Adrenal gland (tissue), 19 donors: ENCODE results near the gene PLP2. TPM values are rescaled to one million over a fixed set of nuclear protein-coding genes. Genes with fewer than 3 reads are reported as not detected.
A peak's percentile ranks its signal among the peaks of the same experiment; 100 is the strongest.
"Not testable (repeated sequence)": the region's sequence is repeated elsewhere in the genome, so short reads cannot be mapped to it uniquely, and the experiment has no call there.

Experiments
- DNase-seq, 7 donors: peaks; one replicate each; pipeline ENCODE4 v3.0.0-alpha.2; 2019 to 2020
- H3K27ac ChIP-seq, 5 donors: fragments of 200-600 bp; sonication (generic) in 4 of 5; 1 replicate in 3 of 5; 2 replicates in 2 of 5; pipeline versions ENCODE4 v1.5.1 to v1.8.0; 2016 to 2020; ENCODE audit warnings: mild to moderate bottlenecking in 1 of 5
- H3K27me3 ChIP-seq: fragments of 200-600 bp; 2 replicates; pipeline ENCODE4 v1.8.0; 2021
- H3K36me3 ChIP-seq, 2 donors: fragments of 200-600 bp; replicated peaks in 1 of 2; 1 replicate in 1 of 2; 2 replicates in 1 of 2; pipeline versions ENCODE4 v1.5.1 to v1.8.0; 2018 to 2022
- H3K4me1 ChIP-seq, 2 donors: fragments of 200-600 bp; replicated peaks in 1 of 2; 1 replicate in 1 of 2; 2 replicates in 1 of 2; pipeline versions ENCODE4 v1.5.1 to v1.8.0; 2018 to 2021
- H3K4me3 ChIP-seq, 4 donors: fragments of 200-600 bp; sonication (generic) in 3 of 4; one replicate each; pipeline ENCODE4 v1.5.1; 2016 to 2018
- H3K9me3 ChIP-seq, 3 donors: fragments of 200-600 bp; sonication (generic) in 1 of 3; replicated peaks in 1 of 3; 1 replicate in 2 of 3; 2 replicates in 1 of 3; pipeline versions ENCODE4 v1.5.1 to v1.8.0; 2016 to 2021
- CTCF ChIP-seq, 6 experiments: fragments of 450-650 bp in 4 of 6; fragments of 200-600 bp in 2 of 6; sonication (generic) in 1 of 6; IDR thresholded peaks; 1 replicate in 5 of 6; 2 replicates in 1 of 6; pipeline versions ENCODE4 v1.5.1 to v1.8.0; 2016 to 2021; ENCODE audit warnings: antibody characterized with exemption in 6 of 6, mild to moderate bottlenecking in 2 of 6, moderate library complexity in 1 of 6
- POLR2A ChIP-seq, 2 donors: fragments of 450-650 bp; IDR thresholded peaks; one replicate each; pipeline ENCODE4 v1.6.1; 2017; ENCODE audit warnings: antibody characterized with exemption in 2 of 2, mild to moderate bottlenecking in 2 of 2, moderate library complexity in 1 of 2
- WGBS, 4 donors: extraction: QIAGEN DNeasy Blood & Tissue Kit in 2 of 4; methylation state at CpG; one replicate each; pipeline versions ENCODE4 v1.1.5 to v1.1.7; 2013 to 2017; 5-methylcytosine and 5-hydroxymethylcytosine counted together
- intact Hi-C, 2 donors: fragments of 100-400 bp; cut with DNase I; formaldehyde crosslinking; loops; one replicate each; pipeline versions ENCODE4 v1.14.1 to v1.15.0; 2022 to 2023
- long read RNA-seq, 10 donors: library from polyadenylated mRNA in 3 of 10; unstranded in 2 of 10; stranded (forward) in 1 of 10; transcript quantifications; one replicate each; pipeline ENCODE4 v2.0.0 and lab custom pipeline, GENCODE V29; 2021 to 2026
- polyA plus RNA-seq, 3 donors: library from polyadenylated mRNA; stranded (reverse); fragments of 200-250 nt in 2 of 3; fragments of 350-450 nt in 1 of 3; fragmentation: Illumina TruSeq in 1 of 3; extraction: RNeasy Lipid Tissue Mini Kit (QIAGEN cat#74804) in 1 of 3; gene quantifications; one replicate each; pipeline ENCODE4 v1.2.3, GENCODE V29; 2013 to 2014
- total RNA-seq, 9 donors: library from RNA; depleted of rRNA in 4 of 9; stranded (reverse); fragments of >200 nt in 4 of 9; fragments of 120-200 nt in 1 of 9; fragmentation: NEBNext Ultra II Directional in 1 of 9; extraction: Animal tissue kit (Norgen Biotek cat#: 25700) in 1 of 9; gene quantifications; one replicate each; pipeline versions ENCODE4 v1.1.0 to v1.2.4, GENCODE V29; 2013 to 2023
- donor health status: healthy with polysubstance abuse.
- donor health status: Bipolar disorder and iron deficiency.
- donor health status: DM: yes; HTN: yes; CAD: no.
- donor health status: DM: no; HTN: no; CAD: no.
- donor health status: DM: no; HTN: no; CAD: no.
- donor health status: DM: yes; HTN: yes; CAD: no.

Gene PLP2
- total RNA-seq = 100 to 1,000 TPM in 6 of 9 donors, 10 to 100 TPM in 3; 52.1 to 304 (median 161) TPM
- 100 to 1,000 TPM in 2 of 3 donors, 10 to 100 TPM in 1; 78.2 to 724 (median 324) TPM for polyA plus RNA-seq
- long read RNA-seq, donor 1, transcript PLP2-202 (5 exons, 1,079 nt) = major isoform, 201 of 235 reads
- long read RNA-seq, donor 1, partial matches to known transcripts = 33 of 235 reads
- long read RNA-seq, donor 1, other reads (novel, unspliced or antisense) = 0 of 235 reads
- long read RNA-seq, donor 2, transcript PLP2-202 (5 exons, 1,079 nt) = major isoform, 146 of 172 reads
- long read RNA-seq, donor 2, partial matches to known transcripts = 25 of 172 reads
- long read RNA-seq, donor 2, other reads (novel, unspliced or antisense) = 0 of 172 reads
- long read RNA-seq, donor 3, transcript PLP2-202 (5 exons, 1,079 nt) = major isoform, 160 of 200 reads
- long read RNA-seq, donor 3, partial matches to known transcripts = 39 of 200 reads
- long read RNA-seq, donor 3, other reads (novel, unspliced or antisense) = 0 of 200 reads
- long read RNA-seq, donor 4, transcript PLP2-202 (5 exons, 1,079 nt) = major isoform, 76 of 84 reads
- long read RNA-seq, donor 4, partial matches to known transcripts = 7 of 84 reads
- long read RNA-seq, donor 4, other reads (novel, unspliced or antisense) = 1 of 84 reads
- long read RNA-seq, donor 5, transcript PLP2-202 (5 exons, 1,079 nt) = major isoform, 119 of 128 reads
- long read RNA-seq, donor 5, partial matches to known transcripts = 5 of 128 reads
- long read RNA-seq, donor 5, other reads (novel, unspliced or antisense) = 4 of 128 reads
- long read RNA-seq, donor 6, transcript PLP2-202 (5 exons, 1,079 nt) = major isoform, 46 of 58 reads
- long read RNA-seq, donor 6, partial matches to known transcripts = 12 of 58 reads
- long read RNA-seq, donor 6, other reads (novel, unspliced or antisense) = 0 of 58 reads
- long read RNA-seq, donor 7, transcript PLP2-202 (5 exons, 1,079 nt) = major isoform, 78 of 95 reads
- long read RNA-seq, donor 7, partial matches to known transcripts = 15 of 95 reads
- long read RNA-seq, donor 7, other reads (novel, unspliced or antisense) = 0 of 95 reads
- long read RNA-seq, donor 8, transcript PLP2-202 (5 exons, 1,079 nt) = major isoform, 179 of 194 reads
- long read RNA-seq, donor 8, partial matches to known transcripts = 5 of 194 reads
- long read RNA-seq, donor 8, other reads (novel, unspliced or antisense) = 7 of 194 reads
- long read RNA-seq, donor 9, transcript PLP2-202 (5 exons, 1,079 nt) = major isoform, 152 of 200 reads
- long read RNA-seq, donor 9, partial matches to known transcripts = 42 of 200 reads
- long read RNA-seq, donor 9, other reads (novel, unspliced or antisense) = 6 of 200 reads
- long read RNA-seq, donor 10, transcript PLP2-202 (5 exons, 1,079 nt) = major isoform, 52 of 52 reads
- long read RNA-seq, donor 10, partial matches to known transcripts = 0 of 52 reads
- long read RNA-seq, donor 10, other reads (novel, unspliced or antisense) = 0 of 52 reads

GRCh38 chrX:49171752-49172279, at the start of gene PLP2:
Gene PLP2, plus strand, starts transcription at chrX:49171898. Its CDS starts 103 bp downstream, at chrX:49172001.
- WGBS, 4 donors = 0 to 58% (median 23%) methylated on average over 10 to 46 of the region's 46 CpGs
- Histone ChIP-seq H3K27me3 (no peaks in the 10 kb centered on the region), H3K4me1 (peaks cover 14 to 17% of the 10 kb centered on the region in 2 donors), H3K9me3 (no peaks in the 10 kb centered on the region), H3K4me3 (peak within 1 kb of the TSS in 3 of 4 donors; percentile 30 to 67 (median 40)), H3K27ac (peak within 1 kb of the TSS; percentile 69 to 89 (median 76)), H3K36me3 (peaks cover 0 to 12% of the 10 kb centered on the region in 2 donors)
- peak in 1 of 2 donors; percentile 68 for TF ChIP-seq POLR2A (IDR thresholded peaks at IDR 0.05)
- no peak for TF ChIP-seq CTCF (IDR thresholded peaks at IDR 0.05)
- peak in 6 of 7 donors; percentile 57 to 71 (median 60) for DNase-seq
- intact Hi-C loops = no loop called here

- Histone ChIP-seq H3K4me1 (no peaks in the 10 kb centered on the region), H3K36me3 (peaks cover 0 to 7% of the 10 kb centered on the region in 2 donors), H3K4me3 (peak overlapping the region in 1 of 4 donors; percentile 67), H3K9me3 (no peaks in the 10 kb centered on the region), H3K27me3 (no peaks in the 10 kb centered on the region), H3K27ac (no peak overlapping the region)
- DNase-seq = no peak
- 59 to 80% (median 74%) methylated on average over 2 to 5 of the region's 5 CpGs for WGBS, 4 donors
- no peak for TF ChIP-seq CTCF (IDR thresholded peaks at IDR 0.05)
- TF ChIP-seq POLR2A (IDR thresholded peaks at IDR 0.05) = no peak
- intact Hi-C loops = no loop called here
These were observed 49.2 kb upstream of the PLP2 start for GRCh38 chrX:49122499-49122898.

GRCh38 chrX:49127742-49128258, 43.9 kb upstream of the PLP2 start:
- H3K4me3 ChIP-seq, H3K27ac ChIP-seq, H3K4me1 ChIP-seq, H3K27me3 ChIP-seq, H3K9me3 ChIP-seq, H3K36me3 ChIP-seq, intact Hi-C loops, DNase-seq: not testable (repeated sequence)
- 81 to 98% (median 88%) methylated on average over 5 to 12 of the region's 13 CpGs for WGBS, 4 donors

- 52 to 94% (median 77%) methylated on average over 3 to 4 of the region's 4 CpGs for WGBS, 4 donors
- DNase-seq = no peak
- H3K4me1 ChIP-seq = no peaks in the 10 kb centered on the region
- intact Hi-C loops = no loop called here
- H3K27me3 ChIP-seq = no peaks in the 10 kb centered on the region
- no peak overlapping the region for H3K27ac ChIP-seq
- no peak overlapping the region for H3K4me3 ChIP-seq
- TF ChIP-seq POLR2A (IDR thresholded peaks at IDR 0.05) (no peak), CTCF (IDR thresholded peaks at IDR 0.05) (no peak)
- no peaks in the 10 kb centered on the region for H3K36me3 ChIP-seq
- no peaks in the 10 kb centered on the region for H3K9me3 ChIP-seq
These were observed 42.3 kb upstream of the PLP2 start for GRCh38 chrX:49129427-49129826.

GRCh38 chrX:49132275-49132674, 39.4 kb upstream of the PLP2 start:
- H3K4me1 ChIP-seq, H3K4me3 ChIP-seq, intact Hi-C loops, H3K36me3 ChIP-seq, H3K9me3 ChIP-seq, H3K27ac ChIP-seq, H3K27me3 ChIP-seq, DNase-seq: not testable (repeated sequence)
- WGBS, 4 donors = 86 to 95% (median 90%) methylated on average over 7 of the region's 7 CpGs
